Stimulated activated CD4-positive, alpha-beta T cell treated with anti-CD3 and anti-CD28 coated beads, Interleukin-1b, Interleukin-23, amount 100 ng/mL, for 24 hours (primary cell): ENCODE results near the gene ZBED1.
"Not testable (repeated sequence)": the region's sequence is repeated elsewhere in the genome, so short reads cannot be mapped to it uniquely, and the experiment has no call there.

Source experiments
- DNase-seq, 4 experiments: peaks; one replicate each; pipeline ENCODE4 v3.0.0-alpha.2; 2020; ENCODE audit warnings: low read depth in 4 of 4, low spot score in 1 of 4

ZBED1 gene

DNA sequence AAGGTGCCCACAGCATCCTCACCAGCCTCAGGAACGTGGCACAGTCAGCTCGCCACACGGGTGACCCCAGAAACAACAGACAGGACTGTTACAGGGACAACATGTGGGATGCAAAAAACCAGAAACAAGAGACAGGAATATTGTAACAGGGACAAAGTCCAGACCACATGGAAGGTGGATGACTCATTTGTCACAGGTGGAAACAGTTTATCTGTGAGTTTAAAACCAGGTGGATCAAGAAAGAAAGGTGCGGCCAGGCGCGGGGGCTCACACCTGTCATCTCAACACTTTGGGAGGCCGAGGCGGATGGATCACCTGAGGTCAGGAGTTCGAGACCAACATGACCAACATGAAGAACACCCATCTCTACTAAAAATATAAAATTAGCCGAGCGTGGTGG, 23.5 kb downstream of the ZBED1 start:
- not testable (repeated sequence) for DNase-seq

- DNase-seq: no peak
Measured at GRCh38 chrX:2474963-2475726, 25.6 kb downstream of the ZBED1 start.

GRCh38 chrX:2474280-2474962, 26.4 kb downstream of the ZBED1 start:
- DNase-seq: no peak

- DNase-seq: not testable (repeated sequence)
Measured at GRCh38 chrX:2473064-2473463, 27.7 kb downstream of the ZBED1 start.

DNA sequence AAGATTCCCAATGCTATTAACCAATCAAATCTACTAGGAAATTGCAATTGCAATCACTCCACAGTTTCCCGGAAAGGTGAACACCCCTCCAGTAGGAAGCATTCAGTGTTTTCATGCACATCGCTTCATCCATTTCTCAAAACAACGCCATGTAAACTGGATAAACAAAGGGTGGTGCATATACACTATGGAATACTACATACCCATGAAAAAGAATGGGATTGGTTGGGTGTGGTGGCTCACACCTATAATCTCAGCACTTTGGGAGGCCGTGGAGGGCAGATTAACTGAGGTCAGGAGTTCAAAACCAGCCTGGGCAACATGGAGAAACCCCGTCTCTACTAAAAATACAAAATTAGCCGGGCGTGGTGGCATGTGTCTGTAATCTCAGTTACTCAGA, 29.1 kb downstream of the ZBED1 start:
- DNase-seq: no peak

- not testable (repeated sequence) for DNase-seq
Measured at GRCh38 chrX:2471126-2471525, 29.6 kb downstream of the ZBED1 start.

DNA sequence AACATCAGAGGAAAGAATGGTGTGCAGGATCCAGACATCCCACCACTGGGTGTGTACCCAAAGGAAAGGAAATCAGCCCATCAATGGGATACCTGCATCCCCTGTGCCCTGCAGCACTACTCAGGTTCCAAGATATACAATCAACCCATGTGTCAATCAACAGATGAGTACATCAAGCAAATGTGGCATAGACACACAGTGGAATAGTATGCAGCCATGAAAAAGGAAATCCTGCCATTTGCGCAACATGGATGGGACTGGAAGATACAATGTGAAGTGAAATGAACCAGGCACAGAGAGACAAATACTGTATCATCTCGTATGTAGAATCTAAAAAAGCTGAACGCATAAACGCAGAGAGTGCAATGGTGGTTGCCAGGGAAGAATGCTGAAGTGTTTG, 30.9 kb downstream of the ZBED1 start:
- not testable (repeated sequence) for DNase-seq

DNA sequence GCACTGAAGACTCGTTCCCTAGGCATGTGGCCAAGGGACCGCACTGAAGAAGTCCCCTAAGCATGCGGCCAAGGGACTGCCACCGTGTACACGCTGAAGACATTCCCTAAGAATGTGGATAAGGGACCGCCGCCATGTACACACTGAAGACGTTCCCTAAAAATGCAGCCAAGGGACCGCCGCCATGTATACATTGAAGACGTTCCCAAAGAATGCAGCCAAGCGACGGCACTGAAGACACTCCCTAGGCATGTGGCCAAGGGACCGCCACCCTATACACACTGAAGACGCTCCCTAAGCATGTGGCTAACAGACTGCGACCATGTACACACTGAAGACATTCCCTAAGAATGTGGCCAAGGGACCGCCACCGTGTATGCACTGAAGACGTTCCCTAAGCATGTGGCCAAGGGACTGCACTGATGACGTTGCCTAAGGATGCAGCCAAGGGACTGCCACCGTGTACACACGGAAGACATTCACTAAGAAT, 31.5 kb downstream of the ZBED1 start:
- DNase-seq: no peak

- no peak for DNase-seq
Measured at GRCh38 chrX:2468261-2469195, 32.2 kb downstream of the ZBED1 start.

- no peak for DNase-seq
Measured at GRCh38 chrX:2466876-2467656, 33.7 kb downstream of the ZBED1 start.

DNA sequence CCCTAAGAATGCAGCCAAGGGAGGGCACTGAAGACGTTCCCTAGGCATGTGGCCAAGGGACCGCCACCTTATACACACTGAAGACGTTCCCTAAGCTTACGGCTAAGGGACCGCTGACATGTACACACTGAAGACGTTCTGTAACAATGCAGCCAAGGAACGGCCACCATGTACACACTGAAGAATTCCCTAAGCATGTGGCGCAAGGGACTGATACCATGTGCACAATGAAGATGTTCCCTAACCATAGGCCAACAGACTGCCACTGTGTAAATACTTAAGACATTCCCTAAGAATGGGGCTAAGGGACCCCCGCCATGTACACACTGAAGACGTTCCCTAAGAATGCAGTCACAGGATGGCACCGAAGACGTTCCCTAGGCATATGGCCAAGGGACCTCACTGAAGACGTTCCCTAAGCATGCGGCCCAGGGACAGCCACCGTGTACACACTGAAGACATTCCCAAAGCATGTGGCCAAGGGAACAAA, 36.1 kb downstream of the ZBED1 start:
- DNase-seq: no peak

GRCh38 chrX:2463973-2464676, 36.7 kb downstream of the ZBED1 start:
- DNase-seq: no peak

DNA sequence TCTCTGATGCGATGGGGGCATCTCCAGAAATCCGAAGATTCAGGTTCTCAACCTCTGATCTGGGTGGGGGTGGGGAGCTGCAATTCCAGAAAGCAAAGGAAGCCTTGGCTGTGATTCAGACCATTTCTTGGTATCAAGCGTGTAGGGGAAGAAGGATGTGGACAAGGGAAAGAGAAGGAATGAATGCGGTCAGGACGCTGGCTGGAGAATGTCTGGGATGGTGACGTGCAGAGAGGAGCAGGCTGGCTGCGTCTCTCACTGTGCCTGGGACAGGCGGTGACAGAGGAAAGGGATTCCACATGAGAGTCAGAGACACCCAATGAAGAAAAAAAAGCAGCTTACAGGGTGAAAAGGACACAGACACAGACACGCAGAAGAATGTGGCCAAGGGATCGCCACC, 37.3 kb downstream of the ZBED1 start:
- not testable (repeated sequence) for DNase-seq

- no peak for DNase-seq
Measured at GRCh38 chrX:2462780-2463179, 38.0 kb downstream of the ZBED1 start.

DNA sequence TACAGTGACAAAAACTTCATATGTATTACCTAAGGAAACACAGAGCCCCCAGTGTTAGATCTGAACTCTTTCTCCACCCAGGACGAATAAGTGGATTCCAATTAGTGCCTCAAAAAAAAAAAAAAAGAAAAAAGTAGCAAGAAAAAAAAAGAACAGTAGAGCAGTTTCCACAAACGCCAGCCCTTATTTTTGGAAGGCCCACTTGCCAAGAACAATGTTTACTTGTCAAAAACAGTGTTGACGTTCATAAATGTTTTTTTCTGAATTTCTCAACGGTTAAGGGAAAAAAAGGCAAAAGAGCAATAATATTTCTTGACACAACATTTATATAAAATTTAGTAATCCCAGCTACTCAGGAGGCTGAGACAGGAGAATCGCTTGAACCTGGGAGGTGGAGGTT, 38.7 kb downstream of the ZBED1 start:
- no peak for DNase-seq

DNA sequence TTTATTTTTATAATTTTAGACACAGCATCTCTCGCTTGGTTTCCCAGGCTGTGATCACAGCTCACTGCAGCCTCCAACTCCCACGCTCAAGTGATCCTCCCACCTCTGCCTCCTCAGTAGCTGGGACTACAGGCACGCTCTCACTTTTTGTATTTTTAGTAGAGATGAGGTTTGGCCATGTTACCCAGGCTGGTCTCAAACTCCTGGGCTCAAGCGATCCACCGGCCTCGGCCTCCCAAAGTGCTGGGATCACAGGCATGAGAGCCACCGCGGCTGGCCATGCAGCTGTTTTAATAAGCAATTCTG, 39.1 kb downstream of the ZBED1 start:
- no peak for DNase-seq

- DNase-seq: not testable (repeated sequence)
Measured at GRCh38 chrX:2460821-2461710, 39.7 kb downstream of the ZBED1 start.

DNA sequence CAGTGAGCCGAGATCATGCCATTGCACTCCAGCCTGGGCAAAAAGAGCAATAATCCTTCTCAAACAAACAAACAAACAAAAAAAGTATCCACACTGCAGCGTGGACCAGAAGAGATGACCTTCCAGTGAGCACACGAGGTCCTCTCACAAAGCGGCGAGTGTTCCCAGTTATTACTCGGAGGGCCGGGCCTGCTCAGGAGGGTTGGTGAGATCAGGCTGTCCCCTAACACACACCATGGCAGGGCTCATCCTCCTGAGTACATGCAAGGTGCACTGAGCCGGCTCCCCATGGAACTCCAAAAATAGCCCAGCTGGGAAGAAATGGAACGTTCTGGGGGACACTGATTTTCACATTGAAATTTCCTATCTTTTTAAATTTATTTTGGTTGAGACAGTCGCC, 40.7 kb downstream of the ZBED1 start:
- DNase-seq: not testable (repeated sequence)

DNA sequence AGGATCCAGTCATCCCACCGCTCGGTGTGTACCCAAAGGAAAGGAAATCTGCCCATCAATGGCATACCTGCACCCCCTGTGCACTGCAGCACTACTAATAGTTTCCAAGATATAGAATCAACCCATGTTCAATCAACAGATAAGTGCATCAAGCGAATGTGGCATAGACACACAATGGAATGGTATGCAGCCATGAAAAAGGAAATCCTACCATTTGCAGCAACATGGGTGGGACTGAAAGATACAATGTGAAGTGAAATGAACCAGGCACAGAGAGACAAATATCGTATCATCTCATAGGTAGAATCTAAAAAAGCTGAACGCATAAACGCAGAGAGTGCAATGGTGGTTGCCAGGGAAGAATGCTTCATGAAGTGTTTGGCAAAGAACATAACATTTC, 42.5 kb downstream of the ZBED1 start:
- no peak for DNase-seq
